ENCODE measurements around the gene PYCARD.
A peak's percentile ranks its signal among the peaks of the same experiment; 100 is the strongest.
"Not testable (repeated sequence)": the region's sequence is repeated elsewhere in the genome, so short reads cannot be mapped to it uniquely, and the experiment has no call there.

The PYCARD gene

DNA sequence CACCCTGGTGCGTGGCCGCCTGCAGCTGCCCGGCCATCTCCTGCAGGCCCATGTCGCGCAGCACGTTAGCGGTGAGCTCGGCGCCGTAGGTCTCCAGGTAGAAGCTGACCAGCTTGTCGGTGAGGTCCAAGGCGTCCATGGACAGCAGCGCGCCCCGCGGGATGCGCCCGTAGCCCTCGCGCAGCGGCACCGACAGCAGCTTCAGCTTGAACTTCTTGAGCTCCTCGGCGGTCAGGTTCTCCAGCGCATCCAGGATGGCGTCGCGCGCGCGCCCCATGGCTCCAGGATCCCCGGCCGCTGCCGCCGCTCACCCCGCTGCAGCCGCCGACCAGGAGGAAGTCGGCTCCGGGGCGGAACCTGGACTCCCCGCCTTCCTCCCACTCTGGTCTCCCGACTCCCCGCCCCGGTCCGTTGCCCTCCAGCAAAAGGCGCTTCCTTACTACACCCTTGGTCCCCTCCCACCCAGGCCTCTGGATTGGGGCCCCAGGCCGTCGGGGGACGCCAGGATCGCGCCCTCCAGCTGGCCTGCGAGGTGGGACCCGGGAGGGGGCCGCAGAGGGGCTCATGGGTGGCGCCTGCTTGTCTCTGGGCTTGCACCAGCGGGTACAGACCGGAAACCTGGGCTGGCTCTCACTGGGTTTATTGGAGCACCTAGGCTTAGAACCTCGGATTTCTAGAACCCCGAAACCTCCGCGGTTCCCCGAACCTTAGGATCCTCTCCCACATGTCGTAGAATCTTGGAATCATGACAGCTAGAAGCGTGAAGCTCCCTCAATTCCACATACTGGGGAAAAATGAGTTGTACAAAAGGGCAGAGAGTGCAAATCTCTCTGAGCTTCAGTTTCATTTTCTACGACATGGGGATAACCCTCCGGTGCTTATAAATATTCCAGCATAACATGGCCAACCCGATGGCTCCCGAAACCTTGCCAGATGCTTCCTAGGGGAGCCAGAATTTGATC lies at the start of gene PYCARD:
Gene PYCARD (minus strand): TSS at position 347 of the 962 bp plus-strand sequence. CDS start 70 bp downstream, at position 277.
- DNase-seq (ENCODE audit: low read depth): peak; percentile 68

GRCh38 chr16:31251435-31251834 lies 48.9 kb upstream of the PYCARD start:
- DNase-seq (ENCODE audit: low read depth): no peak

DNA sequence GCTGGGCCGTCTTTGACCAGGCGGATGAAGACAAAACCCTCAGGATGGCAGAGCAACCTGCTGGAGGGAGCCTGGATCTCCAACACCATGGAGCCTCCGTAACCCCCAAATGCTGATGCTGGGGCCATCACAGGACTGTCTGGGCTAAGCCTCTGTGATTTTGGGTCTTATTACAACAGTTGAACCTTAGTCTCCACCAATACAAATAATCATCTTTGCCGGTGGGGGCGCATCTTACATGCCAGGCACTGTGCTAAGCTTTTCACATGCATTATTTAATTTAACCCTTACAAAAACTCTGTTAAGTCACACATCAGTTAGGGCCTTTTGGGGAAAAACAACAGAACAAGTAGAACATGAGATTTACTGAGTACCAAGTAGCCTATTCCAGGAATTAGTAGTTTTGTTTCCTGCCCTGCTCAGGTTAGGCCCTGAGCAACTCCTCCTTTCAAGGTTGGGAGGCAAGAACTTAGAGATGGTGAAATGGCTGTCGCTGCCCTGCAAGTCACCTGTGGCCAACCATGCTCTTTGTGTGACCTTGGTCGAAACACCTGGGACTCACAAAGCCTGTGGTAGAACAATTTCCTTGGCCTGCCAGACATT lies 48.3 kb upstream of the PYCARD start:
- no peak for DNase-seq (ENCODE audit: low read depth)

DNA sequence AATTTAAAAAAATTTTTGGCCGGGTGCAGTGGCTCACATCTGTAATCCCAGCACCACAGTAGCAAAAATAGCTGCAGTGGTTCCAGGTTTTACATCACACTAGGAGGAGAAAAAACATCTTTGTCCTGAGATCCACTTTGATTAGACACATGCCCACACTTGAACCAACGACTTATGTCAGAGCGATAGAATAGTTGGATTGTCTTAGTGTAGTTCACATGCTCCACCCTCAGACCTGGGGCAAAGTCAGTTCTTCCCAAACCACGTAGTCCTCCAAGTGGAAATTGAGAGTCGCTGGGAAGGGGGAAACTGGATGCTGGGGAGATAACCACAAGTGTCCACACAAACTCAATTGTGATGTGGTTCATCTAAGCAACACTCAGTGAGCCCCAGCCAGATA lies 45.8 kb upstream of the PYCARD start:
- no peak for DNase-seq (ENCODE audit: low read depth)

DNA sequence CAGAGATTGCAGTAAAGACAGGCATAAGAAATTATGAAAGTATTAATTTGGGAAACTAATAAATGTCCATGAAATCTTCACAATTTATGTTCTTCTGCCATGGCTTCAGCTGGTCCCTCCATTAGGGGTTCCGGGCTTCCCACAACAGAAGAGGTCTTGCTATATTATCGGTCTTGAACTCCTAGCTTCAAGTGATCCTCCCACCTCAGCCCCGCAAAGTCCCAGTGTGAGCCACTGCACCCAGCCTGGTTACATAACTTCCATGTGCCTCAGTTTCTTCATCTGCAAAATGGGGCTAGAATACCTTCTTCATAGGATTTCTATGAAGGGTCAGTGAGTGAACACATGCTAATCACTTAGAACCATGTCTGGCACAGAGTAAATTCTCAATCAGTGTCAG lies 43.7 kb upstream of the PYCARD start:
- no peak for DNase-seq (ENCODE audit: low read depth)

- not testable (repeated sequence) for DNase-seq (ENCODE audit: low read depth)
Observed at GRCh38 chr16:31245598-31245997, 43.0 kb upstream of the PYCARD start.

DNA sequence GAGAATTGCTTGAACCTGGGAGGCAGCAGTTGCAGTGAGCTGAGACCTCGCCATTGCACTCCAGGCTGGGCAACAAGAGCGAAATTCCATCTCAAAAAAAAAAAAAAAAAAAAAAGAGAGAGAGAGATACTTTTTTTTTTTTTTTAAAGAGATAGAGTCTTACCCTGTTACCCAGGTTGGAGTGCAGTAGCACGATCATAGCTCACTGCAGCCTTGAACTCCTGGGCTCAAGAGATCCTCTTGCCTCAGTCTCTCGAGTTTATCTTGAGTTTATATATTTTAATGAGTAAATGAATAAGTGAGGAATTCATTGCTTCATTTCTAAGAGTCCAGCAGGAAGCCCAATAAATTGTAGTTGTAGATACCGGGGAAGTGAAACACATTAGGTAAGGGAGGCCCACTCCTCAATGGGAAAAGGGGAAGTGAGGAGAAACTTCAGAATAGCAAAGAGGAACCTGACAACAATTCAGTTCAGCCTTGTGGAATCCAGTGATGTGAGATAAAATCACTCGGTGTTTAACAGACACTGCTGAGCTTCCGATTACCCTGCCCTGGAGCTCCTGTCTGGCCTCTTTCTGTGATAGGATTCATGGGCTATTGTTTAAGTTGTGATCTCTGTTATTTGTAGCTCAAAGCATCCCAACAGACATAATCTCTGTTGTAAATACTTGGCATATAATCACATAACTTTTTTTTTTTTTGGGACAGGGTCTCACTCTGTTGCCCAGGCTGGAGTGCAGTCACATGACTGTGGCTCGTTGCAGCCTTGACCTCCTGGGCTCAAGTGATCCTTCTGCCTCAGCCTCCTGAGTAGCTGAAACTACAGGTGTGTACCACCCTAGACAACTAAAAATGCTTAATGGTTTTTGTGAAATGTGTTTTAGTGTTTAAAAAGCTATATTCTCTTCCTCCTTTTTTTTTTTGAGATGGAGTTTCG lies 41.4 kb upstream of the PYCARD start:
- no peak for DNase-seq (ENCODE audit: low read depth)

GRCh38 chr16:31242206-31242605 lies 39.6 kb upstream of the PYCARD start:
- no peak for DNase-seq (ENCODE audit: low read depth)

DNA sequence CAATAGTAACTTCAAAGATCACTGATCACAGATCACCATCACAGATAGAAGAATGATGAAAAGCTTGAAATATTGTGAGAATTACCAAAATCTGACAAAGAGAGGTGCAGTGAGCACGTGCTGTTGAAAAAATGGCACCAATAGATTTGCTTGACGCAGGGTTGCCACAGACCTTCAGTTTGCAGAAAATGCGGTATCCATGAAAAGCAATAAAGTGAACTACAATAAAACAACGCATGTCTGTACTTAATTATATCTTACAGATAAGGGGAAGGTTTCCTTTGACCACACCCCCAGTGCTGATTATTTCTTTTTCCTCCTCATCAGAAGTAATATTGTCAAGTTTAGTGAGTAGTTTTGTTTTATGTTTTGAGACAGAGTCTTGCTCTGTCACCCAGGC lies 35.5 kb upstream of the PYCARD start:
- DNase-seq (ENCODE audit: low read depth): no peak

- DNase-seq (ENCODE audit: low read depth): no peak
Observed at GRCh38 chr16:31229501-31229900, 26.9 kb upstream of the PYCARD start.

DNA sequence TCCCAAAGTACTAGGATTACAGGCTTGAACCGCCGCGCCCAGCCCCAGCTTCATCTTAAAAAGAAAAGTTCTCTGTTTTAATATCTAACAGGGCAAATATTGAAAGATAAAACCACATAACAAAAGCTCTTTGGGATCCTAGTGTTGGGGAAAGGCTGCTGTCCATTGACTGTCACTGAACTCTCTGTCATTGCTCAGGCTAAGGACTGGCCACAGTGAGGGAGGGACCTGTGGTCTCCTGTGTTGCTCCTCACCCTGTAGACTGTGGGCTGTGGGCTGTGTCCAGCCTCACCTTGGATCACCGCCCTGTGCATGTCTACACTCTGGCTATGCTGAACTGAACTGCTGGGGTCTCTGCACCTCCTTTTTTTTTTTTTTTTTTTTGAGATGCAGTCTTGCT lies 25.6 kb upstream of the PYCARD start:
- no peak for DNase-seq (ENCODE audit: low read depth)

DNA sequence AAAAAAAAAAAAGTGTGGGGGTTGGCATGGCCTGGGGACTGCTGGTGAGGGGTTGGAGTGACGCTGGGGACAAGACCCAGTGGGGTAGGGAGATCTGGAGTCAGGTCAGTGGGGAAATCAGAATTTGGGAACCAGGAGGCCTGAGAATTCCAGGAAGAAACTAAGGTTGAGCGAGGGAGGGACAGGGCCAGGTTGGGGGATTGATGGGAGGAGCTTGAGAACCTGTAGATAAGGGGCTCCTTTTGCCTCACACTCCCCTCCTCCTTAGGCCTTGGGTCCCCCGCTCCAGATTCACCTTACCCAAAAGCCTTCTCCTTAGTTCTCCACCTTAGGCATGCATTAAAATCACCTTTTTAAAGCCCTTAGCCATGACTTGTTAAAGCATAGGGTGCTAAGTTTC lies 22.6 kb upstream of the PYCARD start:
- DNase-seq (ENCODE audit: low read depth): no peak

DNA sequence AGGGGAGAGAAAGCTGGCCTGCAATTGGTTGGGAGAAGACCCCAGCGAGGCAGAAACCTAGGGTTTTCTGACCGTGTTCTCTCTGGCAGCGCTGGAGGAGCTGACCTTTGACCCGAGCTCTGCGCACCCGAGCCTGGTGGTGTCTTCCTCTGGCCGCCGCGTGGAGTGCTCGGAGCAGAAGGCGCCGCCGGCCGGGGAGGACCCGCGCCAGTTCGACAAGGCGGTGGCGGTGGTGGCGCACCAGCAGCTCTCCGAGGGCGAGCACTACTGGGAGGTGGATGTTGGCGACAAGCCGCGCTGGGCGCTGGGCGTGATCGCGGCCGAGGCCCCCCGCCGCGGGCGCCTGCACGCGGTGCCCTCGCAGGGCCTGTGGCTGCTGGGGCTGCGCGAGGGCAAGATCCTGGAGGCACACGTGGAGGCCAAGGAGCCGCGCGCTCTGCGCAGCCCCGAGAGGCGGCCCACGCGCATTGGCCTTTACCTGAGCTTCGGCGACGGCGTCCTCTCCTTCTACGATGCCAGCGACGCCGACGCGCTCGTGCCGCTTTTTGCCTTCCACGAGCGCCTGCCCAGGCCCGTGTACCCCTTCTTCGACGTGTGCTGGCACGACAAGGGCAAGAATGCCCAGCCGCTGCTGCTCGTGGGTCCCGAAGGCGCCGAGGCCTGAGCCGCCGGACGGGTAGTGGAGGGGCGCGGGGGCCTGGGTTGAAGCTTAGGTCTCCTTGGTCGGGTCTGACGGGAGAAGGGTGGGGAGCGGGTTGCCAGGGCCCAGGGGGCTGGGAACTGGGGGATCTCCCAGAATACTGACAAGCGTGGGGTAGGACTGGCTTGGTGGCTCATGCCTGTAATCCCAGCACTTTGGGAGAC lies 21.8 kb upstream of the PYCARD start:
- DNase-seq (ENCODE audit: low read depth): no peak

GRCh38 chr16:31223044-31223443 lies 20.5 kb upstream of the PYCARD start:
- no peak for DNase-seq (ENCODE audit: low read depth)

DNA sequence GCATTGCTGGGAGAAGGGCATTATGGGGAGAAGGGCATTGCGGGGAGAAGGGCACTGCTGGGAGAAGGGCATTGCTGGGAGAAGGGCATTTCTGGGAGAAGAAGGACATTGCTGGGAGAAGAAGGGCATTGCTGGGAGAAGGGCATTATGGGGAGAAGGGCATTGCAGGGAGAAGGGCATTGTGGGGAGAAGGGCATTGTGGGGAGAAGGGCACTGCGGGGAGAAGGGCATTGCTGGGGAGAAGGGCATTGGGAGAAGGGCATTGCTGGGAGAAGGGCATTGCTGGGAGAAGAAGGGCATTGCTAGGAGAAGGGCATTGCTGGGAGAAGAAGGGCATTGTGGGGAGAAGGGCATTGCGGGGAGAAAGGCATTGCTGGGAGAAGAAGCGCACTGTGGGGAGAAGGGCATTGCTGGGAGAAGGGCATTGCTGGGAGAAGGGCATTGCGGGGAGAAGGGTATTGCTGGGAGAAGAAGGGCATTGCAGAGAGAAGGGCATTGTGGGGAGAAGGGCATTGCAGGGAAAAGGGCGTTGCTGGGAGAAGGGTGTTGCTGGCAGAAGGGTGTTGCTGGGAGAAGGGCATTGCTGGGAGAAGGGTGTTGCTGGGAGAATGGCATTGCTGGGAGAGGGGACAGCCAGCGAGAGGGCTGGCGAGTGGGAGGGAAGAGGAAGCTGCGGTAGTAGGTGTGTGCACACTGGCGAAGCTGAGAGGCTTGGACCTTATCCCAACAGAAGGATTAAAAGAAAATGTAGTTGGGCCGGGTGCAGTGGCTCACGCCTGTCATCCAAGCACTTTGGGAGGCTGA lies 19.0 kb upstream of the PYCARD start:
- DNase-seq (ENCODE audit: low read depth): no peak

DNA sequence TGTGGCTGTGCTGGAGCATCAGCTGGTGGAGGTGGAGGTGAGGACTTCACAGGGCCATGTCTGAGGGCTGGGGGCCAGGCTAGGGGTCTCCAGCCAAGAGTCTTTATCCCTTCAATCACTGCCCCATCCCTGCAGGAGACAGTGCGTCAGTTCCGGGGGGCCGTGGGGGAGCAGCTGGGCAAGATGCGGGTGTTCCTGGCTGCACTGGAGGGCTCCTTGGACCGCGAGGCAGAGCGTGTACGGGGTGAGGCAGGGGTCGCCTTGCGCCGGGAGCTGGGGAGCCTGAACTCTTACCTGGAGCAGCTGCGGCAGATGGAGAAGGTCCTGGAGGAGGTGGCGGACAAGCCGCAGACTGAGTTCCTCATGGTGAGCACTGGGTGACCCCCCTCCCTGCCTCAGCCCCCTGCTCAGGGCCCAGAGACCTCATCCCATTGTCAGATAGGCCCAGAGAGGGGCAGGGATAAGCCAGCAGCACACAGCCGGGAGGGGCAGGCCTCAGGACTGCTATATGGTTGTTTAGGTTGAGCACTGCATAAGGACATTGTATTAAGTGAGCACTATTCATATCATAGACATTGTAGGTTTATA lies 16.7 kb upstream of the PYCARD start:
- DNase-seq (ENCODE audit: low read depth): no peak

DNA sequence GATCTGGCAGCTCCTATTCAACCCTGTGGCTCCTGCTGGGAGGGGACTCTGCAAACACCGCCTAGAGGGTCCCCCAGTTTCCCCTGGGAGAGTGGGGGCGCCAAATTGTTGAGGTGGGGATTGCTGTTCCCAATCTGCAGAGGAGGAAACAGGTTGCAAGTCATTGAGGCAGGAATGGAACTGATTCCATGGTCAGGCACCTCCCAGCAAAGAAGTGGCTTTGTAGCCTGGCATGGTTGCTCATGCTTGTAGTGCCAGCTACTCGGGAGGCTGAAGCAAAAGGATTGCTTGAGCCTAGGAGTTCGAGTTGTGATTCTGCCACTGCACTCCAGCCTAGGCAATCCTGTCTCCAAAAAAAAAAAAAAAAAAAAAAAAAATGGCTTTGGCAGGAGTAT lies 14.6 kb upstream of the PYCARD start:
- no peak for DNase-seq (ENCODE audit: low read depth)

GRCh38 chr16:31216422-31217135 lies 14.0 kb upstream of the PYCARD start, which contains the start of gene PYDC1:
PYDC1 (minus strand) TSS chr16:31217135; CDS start chr16:31217028, 107 bp downstream.
- no peak for DNase-seq (ENCODE audit: low read depth)
